Superior temporal gyrus (tissue), 1 donor: Measurements from ENCODE around the gene IMPDH2.

ENCODE experiments used
- DNase-seq: peaks from one replicate; pipeline ENCODE4 v3.0.0-alpha.2; 2016; ENCODE audit errors: extremely low spot score

Gene IMPDH2

DNA sequence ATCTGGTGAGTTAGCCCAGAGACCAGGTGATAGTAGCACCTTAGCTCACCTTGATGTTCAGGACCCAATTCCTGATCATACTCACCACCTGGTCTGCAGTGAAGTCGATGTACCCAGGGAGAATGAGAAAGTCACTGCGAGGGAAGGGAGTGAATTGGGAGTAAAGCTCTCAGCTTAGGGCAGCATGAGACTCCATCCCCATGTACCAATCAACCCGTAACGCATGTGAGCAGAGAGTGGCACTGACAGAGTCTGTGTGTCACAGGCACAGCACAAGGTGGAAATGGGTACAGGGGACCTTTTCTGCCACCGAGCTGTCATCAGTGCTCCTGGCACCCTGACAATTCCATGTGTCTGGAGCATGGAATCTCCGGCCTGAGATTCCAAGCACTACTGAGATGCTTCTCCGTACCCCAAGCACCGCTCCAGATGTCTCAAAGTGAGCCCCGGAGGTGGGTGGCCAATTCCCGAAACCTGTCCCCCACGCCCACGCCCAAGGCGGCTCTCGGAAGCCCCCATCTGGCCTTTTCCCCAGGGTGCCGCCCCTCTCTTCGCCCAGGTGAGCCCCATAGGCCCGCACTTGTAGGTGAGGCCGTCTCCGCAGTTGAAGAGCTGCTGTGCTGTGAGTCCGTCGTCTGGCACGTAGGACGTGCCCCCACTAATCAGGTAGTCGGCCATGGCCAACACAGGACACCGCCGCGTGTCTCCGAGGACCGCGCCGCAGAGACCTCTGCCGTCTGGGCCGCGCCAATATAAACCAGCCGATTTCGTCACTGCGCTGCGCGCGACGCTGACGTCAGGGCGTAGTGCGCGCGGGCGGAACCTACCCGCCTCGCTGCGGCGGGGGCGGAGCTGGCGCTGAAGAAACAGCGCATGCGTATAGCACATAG, at the start of gene IMPDH2:
IMPDH2 (minus strand) TSS at position 726 of the 890 bp plus-strand sequence; CDS start at position 678, 48 bp downstream.
- DNase-seq, result peak; percentile 98

DNA sequence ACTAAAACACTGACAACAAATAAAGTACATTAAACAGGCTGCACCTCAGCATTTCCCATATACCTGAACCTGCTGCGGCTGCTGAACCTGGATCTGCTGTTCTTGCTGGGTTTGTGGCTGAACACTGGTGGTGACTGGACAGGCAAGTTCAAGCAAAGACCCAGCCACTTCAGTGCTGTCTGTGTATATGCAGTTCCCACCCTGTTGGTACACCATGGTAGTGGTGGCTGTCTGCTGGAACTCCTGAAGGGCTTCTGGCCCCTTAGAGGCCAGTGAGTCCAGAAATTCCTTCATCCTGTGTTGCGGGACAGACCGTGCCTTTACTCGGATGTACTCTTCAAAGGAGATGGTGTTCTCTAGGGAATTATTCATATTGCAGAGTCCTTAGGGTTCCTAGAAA, 47.4 kb upstream of the IMPDH2 start:
- no peak for DNase-seq

DNA sequence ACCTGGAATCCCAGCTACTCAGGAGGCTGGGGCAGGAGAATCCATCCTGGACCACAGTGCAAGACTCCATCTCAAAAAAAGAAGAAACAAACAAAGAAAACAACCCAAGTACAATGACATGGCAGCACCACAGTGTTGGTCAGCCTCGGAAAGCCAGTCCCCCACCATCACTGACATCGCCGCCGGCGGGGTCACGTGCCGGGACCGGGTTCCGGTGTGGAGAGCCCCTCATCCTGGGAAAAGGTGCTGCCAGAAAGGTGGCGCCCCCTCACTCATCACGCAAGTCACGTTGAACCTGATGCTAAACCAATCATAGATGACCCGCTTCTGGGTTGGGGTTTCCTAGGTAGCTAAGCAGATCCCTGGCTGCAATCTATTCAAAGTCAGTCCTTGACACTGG, 46.9 kb upstream of the IMPDH2 start:
- DNase-seq, result no peak

DNA sequence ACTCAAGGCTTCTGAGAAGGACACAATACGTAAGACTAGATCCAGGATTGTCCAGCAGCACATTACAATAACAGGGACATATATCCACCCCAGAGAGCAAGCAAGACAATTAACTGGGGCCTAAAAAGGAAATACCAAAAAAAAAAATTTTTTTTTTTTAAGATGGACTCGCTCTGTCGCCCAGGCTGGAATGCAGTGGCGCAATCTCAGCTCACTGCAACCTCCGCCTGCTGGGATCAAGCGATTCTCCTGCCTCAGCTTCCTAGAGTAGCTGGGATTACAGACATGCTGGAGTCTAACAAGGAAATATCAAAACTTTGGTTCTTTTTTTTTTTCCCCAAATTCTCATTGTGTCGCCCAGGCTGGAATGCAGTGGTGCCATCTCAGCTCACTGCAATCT, 28.8 kb upstream of the IMPDH2 start:
- DNase-seq, result no peak

DNA sequence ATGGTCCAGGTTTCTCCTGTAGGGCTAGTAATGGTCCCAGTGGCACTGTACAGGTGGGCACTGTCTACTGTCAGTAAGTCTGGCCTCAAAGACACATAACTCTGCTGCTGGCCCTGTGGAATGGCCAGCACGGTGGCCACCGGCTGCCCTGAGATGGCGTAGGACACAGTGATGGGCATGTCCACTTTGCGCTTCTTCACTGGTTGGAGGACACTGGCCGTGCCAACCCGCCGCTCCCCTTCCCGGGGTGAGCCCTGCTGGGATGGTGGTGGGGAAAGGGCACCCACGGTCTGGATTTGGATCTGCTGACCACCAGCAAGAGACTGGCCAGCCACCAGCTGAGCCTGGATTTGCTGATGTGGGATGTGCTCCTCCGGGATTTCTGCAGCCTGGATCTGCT, 28.1 kb upstream of the IMPDH2 start:
- no peak for DNase-seq

DNA sequence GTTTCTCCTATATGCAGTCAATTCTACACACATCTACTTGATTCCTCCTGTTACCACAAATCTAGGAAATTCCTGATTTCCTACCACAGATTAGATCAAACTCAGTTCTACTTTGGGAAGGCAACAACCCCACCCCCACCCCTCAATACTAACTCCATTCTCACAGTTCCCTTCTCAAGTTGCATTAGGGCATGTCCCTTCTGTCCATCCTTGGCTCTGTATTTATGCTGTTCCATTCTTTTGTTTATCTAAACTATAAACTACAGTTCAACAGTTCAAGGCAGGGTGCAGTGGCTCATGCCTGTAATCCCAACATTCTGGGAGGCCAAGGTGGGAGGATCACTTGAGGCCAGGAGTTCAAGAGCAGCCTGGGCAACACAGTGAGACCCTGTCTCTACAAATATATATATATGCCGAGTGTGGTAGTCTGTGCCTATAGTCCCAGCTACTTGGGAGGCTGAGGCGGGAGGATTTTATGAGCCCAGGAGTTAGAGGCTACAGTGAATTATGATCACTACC, 25.2 kb upstream of the IMPDH2 start:
- DNase-seq, result no peak

DNA sequence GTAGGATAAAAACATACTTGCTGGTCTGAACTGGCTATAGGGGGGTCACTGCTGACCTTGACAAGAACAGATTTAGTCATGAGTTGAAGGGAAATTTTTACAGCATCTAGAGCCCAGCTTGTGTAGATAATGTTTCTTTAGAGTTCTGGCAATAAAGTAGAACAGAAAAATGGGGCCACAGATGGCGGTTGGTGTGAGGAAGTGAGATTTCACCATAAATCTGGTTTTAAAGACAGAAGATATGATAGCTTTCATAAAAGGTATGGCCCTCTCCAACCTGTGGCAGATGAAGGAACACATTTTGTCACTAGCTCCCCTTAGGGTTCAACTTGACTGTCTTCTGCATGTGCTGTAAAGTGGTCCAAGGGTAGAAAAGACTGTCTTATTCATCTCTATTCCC, 24.3 kb upstream of the IMPDH2 start:
- DNase-seq, result no peak

DNA sequence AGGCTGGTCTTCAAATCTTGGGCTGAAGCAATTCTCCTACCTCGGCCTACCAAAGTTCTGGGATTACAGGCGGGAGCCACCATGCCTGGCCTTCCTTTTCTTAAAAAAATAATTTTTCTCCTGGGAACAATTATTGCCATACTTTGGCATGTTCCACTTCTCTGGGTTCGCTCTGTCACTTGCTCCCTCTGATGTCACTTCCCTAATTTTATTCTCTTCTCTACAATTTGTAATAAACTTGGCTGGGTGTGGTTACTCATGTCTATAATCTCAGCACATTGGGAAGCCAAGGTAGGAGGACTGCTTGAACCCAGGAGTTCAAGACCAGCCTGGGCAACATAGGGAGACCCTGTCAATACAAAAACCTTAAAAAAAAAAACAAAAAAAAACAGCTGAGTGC, 6.1 kb upstream of the IMPDH2 start:
- DNase-seq, result no peak

DNA sequence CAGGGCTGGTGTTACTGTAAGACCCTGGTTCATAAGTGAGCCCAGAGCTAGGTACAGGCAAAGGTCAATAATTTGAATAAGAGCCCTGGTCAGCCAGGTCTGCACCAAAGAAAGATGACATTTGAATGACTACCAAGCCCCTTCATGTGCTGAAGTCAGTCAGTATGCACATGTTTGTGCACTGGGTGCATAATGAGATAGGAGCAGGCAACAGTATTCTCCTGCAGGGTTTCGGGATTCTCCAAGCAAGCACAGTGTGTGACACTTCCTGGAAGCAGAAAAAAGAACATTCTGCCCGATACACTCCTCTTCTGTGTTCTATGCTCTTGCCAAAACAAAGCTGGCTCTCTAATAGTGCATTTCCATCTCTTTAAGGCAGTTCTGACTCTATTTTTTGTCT, 5.5 kb upstream of the IMPDH2 start:
- DNase-seq, result no peak

DNA sequence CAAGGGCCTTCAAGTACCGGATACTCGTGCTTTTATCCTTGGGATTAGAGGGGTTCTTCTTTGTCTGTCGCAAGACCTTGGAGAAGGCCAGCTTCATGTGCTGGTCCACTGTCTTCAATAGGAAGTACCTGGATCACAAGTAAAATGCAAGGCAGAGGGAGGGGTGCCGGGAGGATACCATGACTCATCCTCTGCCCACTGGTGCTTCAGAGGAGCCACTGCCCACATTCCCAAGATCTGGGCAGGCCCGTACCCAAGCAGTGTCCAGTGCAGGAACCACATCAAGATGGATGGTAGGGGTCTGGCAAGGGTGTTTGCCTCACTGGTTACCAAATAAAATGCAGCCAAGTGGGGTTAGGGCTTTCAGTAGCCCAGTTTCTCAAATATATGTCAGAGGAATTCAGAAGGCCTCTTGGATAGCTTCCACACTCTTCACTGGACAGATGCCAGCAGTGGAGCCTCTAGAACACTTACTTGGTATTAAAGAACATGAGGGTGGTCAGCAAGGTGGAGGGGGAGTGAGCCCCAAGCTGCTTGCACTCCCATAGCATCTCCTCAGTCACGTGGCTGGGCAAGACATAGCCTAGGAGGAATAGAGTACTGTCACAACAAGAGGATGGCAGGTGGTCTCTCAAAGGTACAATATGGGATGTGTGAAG, 3.6 kb upstream of the IMPDH2 start:
- no peak for DNase-seq

DNA sequence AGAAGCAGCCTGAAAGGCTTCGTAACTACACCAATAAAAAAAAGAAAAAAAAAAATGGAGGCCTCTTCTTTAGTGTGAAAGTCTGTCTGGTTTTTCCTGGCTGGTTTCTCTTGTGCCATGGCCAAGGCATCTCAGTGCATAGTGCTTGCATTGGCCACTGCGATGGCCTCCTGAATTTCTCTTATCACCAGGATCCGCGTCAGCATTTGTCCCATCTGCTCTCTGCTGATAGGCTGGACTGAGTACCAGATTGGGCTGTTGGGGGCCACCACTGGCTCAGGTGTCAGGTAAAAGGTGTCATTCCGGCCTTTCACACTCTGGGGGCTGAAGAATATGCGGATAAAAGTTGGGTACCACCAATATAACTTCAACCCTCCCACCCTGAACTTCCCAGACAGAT, 1.1 kb upstream of the IMPDH2 start:
- no peak for DNase-seq

DNA sequence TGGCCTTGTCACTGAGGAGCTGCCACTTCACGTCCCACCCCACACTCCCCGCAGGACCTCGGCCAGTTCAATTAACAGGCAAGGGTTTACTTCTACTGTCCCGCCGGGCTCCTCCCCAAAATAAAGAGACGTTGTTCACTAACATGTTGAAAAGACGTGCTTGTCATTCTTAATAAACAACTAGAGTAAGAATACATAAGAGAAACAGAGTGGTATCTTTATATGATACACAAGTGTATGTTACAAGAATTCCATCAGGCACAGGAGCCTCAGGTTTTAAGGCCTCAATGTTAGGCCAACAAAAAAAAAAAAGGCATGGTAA, 326 bp upstream of the IMPDH2 start:
- DNase-seq, result no peak

DNA sequence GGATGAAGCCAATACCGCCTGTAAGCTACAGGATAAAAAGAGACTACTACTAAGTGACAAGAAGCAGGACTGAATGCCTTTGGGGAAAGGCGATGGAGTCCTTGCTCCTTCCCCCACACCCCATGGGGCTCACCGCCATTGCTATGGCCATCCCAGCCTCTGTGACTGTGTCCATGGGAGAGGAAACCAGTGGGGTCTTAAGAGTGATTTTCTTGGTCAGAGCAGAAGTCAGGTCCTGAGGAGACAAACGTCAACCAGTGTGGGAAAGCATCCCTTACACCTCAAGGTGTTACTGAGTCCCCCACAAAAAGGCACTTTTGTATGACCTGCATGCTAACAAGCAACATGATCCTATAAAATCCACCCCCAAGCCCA, 913 bp downstream of the IMPDH2 start:
- DNase-seq, result no peak

DNA sequence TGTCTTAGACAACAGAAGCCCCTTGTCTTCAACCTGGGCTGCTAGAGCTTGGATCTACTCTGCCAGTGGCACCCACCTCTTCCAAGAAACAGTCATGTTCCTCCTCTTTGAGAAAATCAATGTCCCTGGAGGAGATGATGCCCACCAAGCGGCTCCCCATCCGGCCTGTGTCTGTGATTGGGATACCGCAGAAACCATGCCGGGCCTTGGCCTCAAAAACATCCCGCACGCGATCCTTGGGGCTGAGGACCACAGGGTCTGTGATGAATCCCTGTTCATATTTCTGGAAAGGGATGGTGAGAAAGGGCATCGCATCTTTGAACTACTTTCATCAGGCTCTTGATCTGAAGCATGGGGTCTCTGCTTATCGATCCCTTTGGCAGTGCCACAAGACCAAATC, 1.6 kb downstream of the IMPDH2 start:
- DNase-seq, result no peak

DNA sequence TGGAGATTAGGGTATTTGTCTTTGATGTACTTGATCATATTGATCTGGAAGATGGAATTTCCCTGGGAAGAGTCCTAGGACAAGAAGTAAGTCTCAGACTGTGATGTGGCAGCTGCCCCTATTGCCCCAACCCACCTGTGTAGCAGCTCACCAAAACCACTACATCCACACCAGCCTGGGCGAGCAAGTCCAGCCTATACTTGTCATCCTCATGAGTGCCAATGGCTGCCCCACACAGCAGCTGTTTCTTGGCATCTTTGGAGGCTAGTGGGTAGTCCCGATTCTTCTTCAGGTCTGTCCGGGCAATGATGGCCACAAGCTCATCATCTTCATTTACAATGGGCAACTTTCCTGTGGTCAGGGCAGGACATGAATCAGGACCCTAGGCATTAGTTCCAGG, 2.7 kb downstream of the IMPDH2 start:
- DNase-seq, result no peak

DNA sequence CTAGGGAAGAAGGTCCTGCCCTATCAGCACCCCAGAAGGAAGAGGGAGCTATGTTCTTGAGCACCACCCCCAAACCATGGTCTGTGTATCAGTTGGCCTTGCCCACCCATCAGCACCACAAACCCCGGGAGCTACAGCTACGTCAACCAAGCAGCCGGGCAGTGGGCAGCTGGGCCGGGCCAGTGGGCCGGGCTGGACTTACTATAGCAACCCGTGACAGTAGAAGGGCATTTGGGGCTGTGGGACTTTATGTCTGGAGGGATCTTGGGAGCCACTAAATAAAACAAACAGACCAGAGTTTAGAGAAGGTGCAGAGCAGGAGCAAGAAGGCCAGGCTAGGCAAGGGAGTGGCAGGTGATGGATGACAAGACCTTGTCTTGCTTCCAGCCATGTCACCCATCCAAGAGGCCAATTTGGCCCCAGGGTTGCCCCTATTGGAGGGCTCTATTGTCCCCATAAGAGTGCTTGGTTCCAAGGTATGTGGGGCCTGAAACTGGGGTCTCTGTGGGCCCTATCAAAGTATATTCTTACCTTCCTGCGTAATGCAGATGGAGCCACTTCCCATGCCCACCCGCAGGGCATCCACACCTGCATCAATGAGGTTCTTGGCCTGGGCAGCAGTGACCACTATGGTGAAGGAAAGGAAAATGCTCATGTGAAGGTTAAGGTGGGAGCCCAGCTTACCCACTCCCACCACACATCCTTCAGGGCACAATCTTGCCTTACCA, 3.2 kb downstream of the IMPDH2 start:
- no peak for DNase-seq

DNA sequence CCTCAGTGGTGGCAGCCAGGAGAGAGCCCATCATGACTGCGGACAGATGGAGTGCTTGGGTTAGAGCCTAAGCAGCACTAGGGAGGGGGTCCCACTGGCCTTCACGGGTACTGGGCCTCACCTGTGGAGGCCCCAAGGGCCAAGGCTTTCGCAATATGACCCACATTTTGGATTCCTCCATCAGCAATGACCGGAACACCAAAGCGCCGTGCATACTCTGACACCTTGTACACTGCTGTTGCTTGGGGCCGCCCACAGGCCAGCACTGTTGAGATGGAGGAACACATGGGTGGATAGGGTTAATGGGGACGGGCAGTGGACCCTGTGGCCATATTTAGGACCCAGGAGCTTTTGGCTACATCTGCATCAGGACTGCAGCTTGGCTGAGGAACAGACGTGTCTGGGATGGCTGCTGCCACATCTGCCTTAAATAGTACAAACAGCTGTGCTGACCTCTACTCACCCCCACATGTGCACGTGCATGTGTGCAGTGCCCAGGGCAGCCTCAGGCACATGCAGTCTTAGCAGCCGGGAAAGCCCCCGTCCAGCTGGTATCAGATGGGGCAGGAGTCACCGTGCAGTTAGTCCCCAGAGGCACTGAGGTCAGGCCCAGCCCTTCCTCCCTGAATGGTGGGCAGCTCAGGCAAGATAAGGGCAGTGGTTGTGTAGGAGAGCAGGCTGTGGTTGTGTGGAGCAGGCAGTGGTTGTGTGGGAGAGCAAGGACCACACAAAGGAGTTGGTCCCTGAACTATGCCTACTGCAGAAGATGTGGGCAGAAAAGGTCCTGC, 4.0 kb downstream of the IMPDH2 start:
- DNase-seq, result no peak

DNA sequence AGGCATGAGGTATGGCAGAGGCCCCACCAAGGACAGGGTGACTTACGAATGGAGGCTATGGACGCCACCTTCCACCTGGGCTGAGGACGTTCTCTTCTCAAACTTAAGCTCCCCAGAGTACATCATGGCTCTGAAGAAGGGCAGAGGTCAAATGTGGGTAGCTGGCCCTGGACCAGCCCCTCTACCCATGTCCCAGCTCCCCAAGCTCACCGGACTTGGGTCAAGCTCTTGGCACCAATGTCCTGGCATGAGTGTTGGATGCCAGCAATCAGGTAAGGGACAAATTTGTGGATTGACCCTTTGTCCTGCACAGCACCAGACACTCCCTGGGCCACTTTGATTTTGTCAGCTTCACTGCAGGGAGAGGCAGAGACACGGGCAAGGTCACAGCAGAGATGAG, 4.7 kb downstream of the IMPDH2 start:
- no peak for DNase-seq

DNA sequence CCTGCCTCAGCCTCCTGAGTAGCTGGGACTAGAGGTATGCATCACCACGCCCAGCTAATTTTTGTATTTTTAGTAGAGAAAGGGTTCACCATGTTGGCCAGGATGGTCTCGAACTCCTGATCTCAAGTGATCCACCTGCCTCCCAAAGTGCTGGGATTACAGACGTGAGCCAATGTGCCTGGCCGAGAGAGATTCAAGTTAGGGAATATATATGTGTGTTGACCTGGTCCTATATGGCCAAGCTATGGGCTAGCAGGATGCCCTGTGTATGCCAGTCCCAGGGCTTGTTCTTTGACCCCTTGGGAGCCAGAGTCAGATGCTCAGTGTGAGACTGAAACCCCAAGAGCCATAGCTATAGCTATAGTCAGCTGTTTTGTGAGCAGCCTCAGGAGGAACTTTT, 5.4 kb downstream of the IMPDH2 start:
- DNase-seq, result no peak

DNA sequence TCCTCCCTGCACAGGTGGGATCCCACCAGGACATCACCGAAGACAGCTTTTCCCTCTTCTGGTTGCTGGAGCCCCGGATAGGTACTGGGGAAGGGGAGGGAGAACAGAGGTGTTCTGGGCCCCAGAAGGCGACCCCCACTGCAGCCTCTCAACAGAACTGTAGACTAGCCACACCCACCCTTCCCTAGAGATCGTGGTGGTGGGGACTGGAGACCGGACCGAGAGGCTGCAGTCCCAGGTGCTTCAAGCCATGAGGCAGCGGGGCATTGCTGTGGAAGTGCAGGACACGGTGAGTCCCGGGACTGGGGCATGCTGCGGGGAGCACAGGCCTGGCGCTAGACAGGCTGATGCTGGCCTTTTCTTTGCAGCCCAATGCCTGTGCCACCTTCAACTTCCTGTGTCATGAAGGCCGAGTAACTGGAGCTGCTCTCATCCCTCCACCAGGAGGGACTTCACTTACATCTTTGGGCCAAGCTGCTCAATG, 6.5 kb downstream of the IMPDH2 start:
- DNase-seq, result no peak

DNA sequence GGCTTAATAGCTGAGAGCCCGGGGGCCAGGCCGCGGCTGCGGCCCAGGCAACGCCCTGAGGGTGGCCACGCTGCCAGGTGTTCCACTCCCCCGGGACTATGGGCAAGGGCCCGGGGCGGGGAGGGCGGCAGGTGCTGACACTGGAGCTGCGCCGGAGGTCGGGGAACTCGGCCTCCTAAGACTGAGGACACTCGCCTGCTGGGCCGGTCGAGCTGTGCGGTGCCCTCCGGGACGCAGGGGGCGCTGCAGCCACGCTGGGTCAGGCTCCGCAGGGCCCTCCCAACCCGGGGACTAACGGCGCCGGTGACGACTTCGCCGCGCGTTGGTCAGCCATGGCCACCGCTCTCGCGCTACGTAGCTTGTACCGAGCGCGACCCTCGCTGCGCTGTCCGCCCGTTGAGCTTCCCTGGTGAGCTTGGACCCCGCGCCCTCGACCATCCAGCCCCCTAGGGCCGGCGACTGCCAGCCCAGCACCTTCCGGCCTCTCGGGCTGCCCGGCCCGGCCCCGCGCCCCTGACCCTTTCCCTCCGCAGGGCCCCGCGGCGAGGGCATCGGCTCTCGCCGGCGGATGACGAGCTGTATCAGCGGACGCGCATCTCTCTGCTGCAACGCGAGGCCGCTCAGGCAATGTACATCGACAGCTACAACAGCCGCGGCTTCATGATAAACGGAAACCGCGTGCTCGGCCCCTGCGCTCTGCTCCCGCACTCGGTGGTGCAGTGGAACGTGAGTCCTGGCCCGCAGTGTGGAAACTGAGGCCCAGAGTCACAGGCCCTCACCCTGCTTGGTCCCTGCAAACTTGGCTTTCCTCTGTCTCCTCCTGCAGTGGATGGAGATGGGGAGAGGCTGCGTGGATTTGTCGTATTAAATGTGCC, 7.1 kb downstream of the IMPDH2 start, which contains the start of gene NDUFAF3:
NDUFAF3 (plus strand) TSS at position 309 of the 875 bp plus-strand sequence; CDS start at position 333, 24 bp downstream.
- DNase-seq, result peak; percentile 89
